Left ventricle myocardium inferior (tissue), 1 donor: Measurements from ENCODE around the gene LDAH. TPM values are rescaled to one million over a fixed set of nuclear protein-coding genes. Genes with fewer than 3 reads are reported as not detected.

ENCODE experiments used
- DNase-seq: peaks from one replicate; pipeline ENCODE4 v3.0.0-alpha.2; 2020
- H3K27ac ChIP-seq: fragments of 200-600 bp; replicated peaks from 2 replicates; pipeline ENCODE4 v1.8.0; 2021
- H3K27me3 ChIP-seq: fragments of 200-600 bp; 2 replicates; pipeline ENCODE4 v1.8.0; 2021; ENCODE audit warnings: low read depth
- H3K36me3 ChIP-seq: fragments of 200-600 bp; 2 replicates; pipeline ENCODE4 v1.8.0; 2021
- H3K4me1 ChIP-seq: fragments of 200-600 bp; 2 replicates; pipeline ENCODE4 v1.8.0; 2021
- H3K4me3 ChIP-seq: fragments of 200-600 bp; 2 replicates; pipeline ENCODE4 v1.8.0; 2021; ENCODE audit warnings: mild to moderate bottlenecking, moderate library complexity
- H3K9me3 ChIP-seq: fragments of 200-600 bp; replicated peaks from 2 replicates; pipeline ENCODE4 v1.8.0; 2021
- CTCF ChIP-seq: fragments of 200-600 bp; IDR thresholded peaks from 2 replicates; pipeline ENCODE4 v1.8.0; 2021; ENCODE audit warnings: antibody characterized with exemption, mild to moderate bottlenecking, borderline replicate concordance
- intact Hi-C: fragments of 100-400 bp; cut with micrococcal nuclease; formaldehyde crosslinking; loops from one replicate; pipeline ENCODE4 v1.11.0; 2022
- total RNA-seq: library from RNA; stranded (reverse); fragmentation: NEBNext Ultra II Directional; extraction: Animal tissue kit (Norgen Biotek cat#: 25700); gene quantifications from one replicate; pipeline ENCODE4 v1.2.1, GENCODE V29; 2021
- donor health status: DM: no; HTN: yes; CAD: no; lungs with severe emphysema.

Gene LDAH
- total RNA-seq, 1 donor from 2014 or later: 8.5 TPM

DNA sequence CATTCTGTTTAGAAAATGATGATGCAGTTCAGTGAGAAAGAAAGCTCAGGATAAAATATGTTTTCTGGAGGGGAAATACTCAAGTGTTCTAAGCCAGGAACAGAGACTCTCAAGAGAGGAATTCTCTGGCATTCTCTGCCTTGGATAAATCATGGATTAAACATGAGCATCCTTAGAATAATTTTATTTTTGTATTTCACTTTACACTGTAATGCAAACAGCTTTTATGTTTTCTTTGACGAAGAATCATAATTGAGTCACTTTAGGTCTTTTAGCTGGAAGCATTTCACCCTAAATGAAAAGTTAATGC lies 144.9 kb downstream of the LDAH start:
- no peak for DNase-seq
- no peak overlapping the region for H3K4me3 ChIP-seq
- peaks cover 36% of the 10 kb centered on the region for H3K4me1 ChIP-seq
- H3K27me3 ChIP-seq: peaks cover 16% of the 10 kb centered on the region
- H3K9me3 ChIP-seq: no peaks in the 10 kb centered on the region
- H3K36me3 ChIP-seq: peaks cover 13% of the 10 kb centered on the region
- intact Hi-C loops: no loop called here
- H3K27ac ChIP-seq: no peak overlapping the region
- TF ChIP-seq CTCF: no peak

- DNase-seq: no peak
- peak; percentile 6 for TF ChIP-seq CTCF
- Histone ChIP-seq H3K36me3 (peaks cover 13% of the 10 kb centered on the region), H3K4me3 (no peak overlapping the region), H3K4me1 (peaks cover 36% of the 10 kb centered on the region), H3K9me3 (no peaks in the 10 kb centered on the region), H3K27ac (peak overlapping the region; percentile 73), H3K27me3 (peaks cover 22% of the 10 kb centered on the region)
- intact Hi-C loops: no loop called here
Observed at GRCh38 chr2:20677301-20678085, 145.4 kb downstream of the LDAH start.

- Histone ChIP-seq H3K4me3 (no peak overlapping the region), H3K27me3 (peaks cover 31% of the 10 kb centered on the region), H3K27ac (peak overlapping the region; percentile 73), H3K9me3 (no peaks in the 10 kb centered on the region), H3K36me3 (peaks cover 6% of the 10 kb centered on the region), H3K4me1 (peaks cover 44% of the 10 kb centered on the region)
- intact Hi-C loops: no loop called here
- TF ChIP-seq CTCF: peak; percentile 29
- no peak for DNase-seq
Observed at GRCh38 chr2:20676353-20677215, 146.3 kb downstream of the LDAH start.

DNA sequence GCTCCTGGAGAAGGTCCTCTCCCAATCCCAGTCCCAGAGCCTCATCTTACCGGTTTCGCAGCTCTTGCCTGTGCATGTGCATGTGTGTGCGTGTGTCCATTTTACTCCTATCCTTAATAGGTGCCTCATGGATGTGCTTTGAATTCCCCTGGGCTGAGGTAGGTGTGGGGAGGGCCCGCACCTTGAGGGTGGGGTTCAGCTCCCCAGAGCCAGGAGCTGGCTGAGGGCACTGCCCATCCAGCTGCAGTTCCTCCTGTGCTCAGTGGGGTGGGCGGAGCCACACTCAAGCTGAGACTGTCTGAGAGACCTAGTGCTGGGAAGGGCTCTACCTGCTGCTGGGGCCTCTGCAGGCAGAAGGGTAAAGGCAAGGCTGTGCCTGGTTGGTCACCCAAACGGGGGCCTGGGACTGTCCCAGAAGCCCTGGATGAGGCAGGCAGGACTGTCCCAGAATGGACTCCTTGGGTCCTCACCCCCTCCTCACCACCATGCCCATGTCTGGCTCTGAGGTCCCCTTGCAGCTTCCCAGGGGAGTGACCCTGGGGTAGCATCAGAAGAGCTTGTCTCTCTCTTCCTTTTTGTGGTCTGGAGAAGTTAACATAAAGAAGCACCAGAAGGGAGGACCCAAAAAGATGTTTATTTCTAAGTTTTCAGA lies 147.1 kb downstream of the LDAH start:
- H3K27ac ChIP-seq: peak overlapping the region; percentile 73
- no peak for DNase-seq
- TF ChIP-seq CTCF: no peak
- H3K36me3 ChIP-seq: peaks cover 4% of the 10 kb centered on the region
- H3K4me3 ChIP-seq: peak overlapping the region; percentile 17
- peaks cover 52% of the 10 kb centered on the region for H3K4me1 ChIP-seq
- peaks cover 38% of the 10 kb centered on the region for H3K27me3 ChIP-seq
- intact Hi-C loops: no loop called here
- no peaks in the 10 kb centered on the region for H3K9me3 ChIP-seq

DNA sequence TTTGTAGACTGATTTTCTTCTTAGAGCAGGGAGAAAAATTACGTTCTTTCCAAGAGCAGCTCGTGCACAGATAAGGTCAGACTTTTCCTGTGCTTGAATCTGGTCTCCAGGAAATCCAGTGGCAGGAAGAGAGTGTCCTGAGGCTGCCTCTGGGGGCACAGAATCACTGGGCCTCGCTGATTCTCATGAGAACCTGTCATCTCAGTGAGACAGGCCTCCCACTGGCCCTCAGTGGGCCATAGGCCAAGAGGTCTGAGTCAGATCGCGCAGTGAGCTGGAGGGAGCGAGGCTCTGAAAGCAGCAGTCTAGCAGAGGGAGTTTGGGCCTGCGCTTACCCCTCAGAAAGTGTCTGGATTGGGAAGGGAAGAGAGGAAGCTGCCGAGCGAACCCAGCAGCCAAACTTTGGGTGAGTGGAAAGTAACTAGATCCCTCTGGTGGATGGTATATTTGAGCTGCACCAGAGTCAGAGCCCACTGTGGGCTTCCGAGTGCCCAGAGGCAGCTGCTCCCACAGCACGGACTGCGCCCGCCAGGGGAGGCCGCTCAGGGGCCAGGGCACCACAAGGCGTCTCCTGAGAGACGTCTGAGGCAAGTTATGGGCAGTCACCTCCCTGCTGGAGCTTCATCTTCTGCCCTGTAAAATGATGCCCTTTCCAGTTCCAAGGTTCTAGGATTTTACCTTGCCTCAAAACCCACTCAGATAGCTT lies 147.8 kb downstream of the LDAH start:
- TF ChIP-seq CTCF: no peak
- peak overlapping the region; percentile 17 for H3K4me3 ChIP-seq
- H3K27ac ChIP-seq: peak overlapping the region; percentile 73
- H3K9me3 ChIP-seq: no peaks in the 10 kb centered on the region
- intact Hi-C loops: no loop called here
- peaks cover 59% of the 10 kb centered on the region for H3K4me1 ChIP-seq
- H3K36me3 ChIP-seq: no peaks in the 10 kb centered on the region
- DNase-seq: no peak
- peaks cover 45% of the 10 kb centered on the region for H3K27me3 ChIP-seq
